Peyer's patch (tissue), 4 donors: ENCODE data around the gene AIMP1. TPM values are rescaled to one million over a fixed set of nuclear protein-coding genes. Genes with fewer than 3 reads are reported as not detected.

Experiments
- DNase-seq, 3 donors: peaks; one replicate each; pipeline ENCODE4 v3.0.0-alpha.2; 2017 to 2019
- H3K27ac ChIP-seq, 4 donors: fragments of 200-600 bp; sonication (generic); one replicate each; pipeline ENCODE4 v1.5.1; 2016 to 2019
- H3K27me3 ChIP-seq, 2 donors: fragments of 200-600 bp; sonication (generic); one replicate each; pipeline ENCODE4 v1.5.1; 2019
- H3K36me3 ChIP-seq, 3 donors: fragments of 200-600 bp; sonication (generic); one replicate each; pipeline ENCODE4 v1.5.1; 2016 to 2019
- H3K4me1 ChIP-seq, 4 donors: fragments of 200-600 bp; sonication (generic); one replicate each; pipeline ENCODE4 v1.5.1; 2016 to 2019
- H3K4me3 ChIP-seq, 4 donors: fragments of 200-600 bp; sonication (generic); 1 replicate in 3 of 4; 2 replicates in 1 of 4; pipeline ENCODE4 v1.5.1; 2016 to 2019; ENCODE audit warnings: mild to moderate bottlenecking in 1 of 4
- H3K9me3 ChIP-seq, 4 donors: fragments of 200-600 bp; sonication (generic); one replicate each; pipeline ENCODE4 v1.5.1; 2016 to 2019; ENCODE audit warnings: mild to moderate bottlenecking in 1 of 4
- CTCF ChIP-seq, 6 experiments: fragments of 450-650 bp in 4 of 6; fragments of 200-600 bp in 2 of 6; sonication (generic) in 1 of 6; IDR thresholded peaks; one replicate each; pipeline ENCODE4 v1.5.1; 2017 to 2019; ENCODE audit warnings: antibody characterized with exemption in 6 of 6, mild to moderate bottlenecking in 3 of 6, moderate library complexity in 1 of 6
- POLR2A ChIP-seq, 2 donors: fragments of 450-650 bp; IDR thresholded peaks; one replicate each; pipeline ENCODE4 v1.5.1; 2017; ENCODE audit warnings: antibody characterized with exemption in 2 of 2, mild to moderate bottlenecking in 2 of 2, moderate library complexity in 2 of 2
- total RNA-seq, 4 donors: library from RNA; depleted of rRNA; stranded (reverse); fragments of >200 nt; gene quantifications; one replicate each; pipeline ENCODE4 v1.1.0, GENCODE V29; 2016

AIMP1 gene
- total RNA-seq, 4 donors from 2014 or later, result 18.3 to 40.4 (median 19.5) TPM

- no peak overlapping the region for H3K27ac ChIP-seq
- no peaks in the 10 kb centered on the region for H3K9me3 ChIP-seq
- peaks cover 0 to 56% (median 3%) of the 10 kb centered on the region in 3 donors for H3K36me3 ChIP-seq
- H3K27me3 ChIP-seq, result no peaks in the 10 kb centered on the region
- no peak overlapping the region for H3K4me3 ChIP-seq
- no peaks in the 10 kb centered on the region for H3K4me1 ChIP-seq
- TF ChIP-seq POLR2A (IDR thresholded peaks at IDR 0.05), result no peak
- no peak for DNase-seq
Observed at GRCh38 chr4:106339431-106339830, 23.1 kb downstream of the AIMP1 start.

GRCh38 chr4:106340774-106341173, 24.4 kb downstream of the AIMP1 start:
- no peaks in the 10 kb centered on the region for H3K9me3 ChIP-seq
- H3K27me3 ChIP-seq, result no peaks in the 10 kb centered on the region
- no peak for DNase-seq
- no peaks in the 10 kb centered on the region for H3K4me1 ChIP-seq
- TF ChIP-seq POLR2A (IDR thresholded peaks at IDR 0.05), result no peak
- no peak for TF ChIP-seq CTCF (IDR thresholded peaks at IDR 0.05)
- H3K36me3 ChIP-seq, result peaks cover 0 to 44% (median 3%) of the 10 kb centered on the region in 3 donors
- no peak overlapping the region for H3K27ac ChIP-seq
- H3K4me3 ChIP-seq, result no peak overlapping the region

GRCh38 chr4:106343865-106344646, 27.7 kb downstream of the AIMP1 start:
- Histone ChIP-seq H3K4me3 (no peak overlapping the region), H3K36me3 (peaks cover 0 to 42% (median 0%) of the 10 kb centered on the region in 3 donors)

GRCh38 chr4:106344647-106344970, 28.3 kb downstream of the AIMP1 start:
- TF ChIP-seq POLR2A (IDR thresholded peaks at IDR 0.05) (no peak), CTCF (IDR thresholded peaks at IDR 0.05) (no peak)
- no peak for DNase-seq
- H3K9me3 ChIP-seq, result no peaks in the 10 kb centered on the region
- H3K27me3 ChIP-seq, result no peaks in the 10 kb centered on the region
- no peak overlapping the region for H3K4me3 ChIP-seq
- H3K4me1 ChIP-seq, result no peaks in the 10 kb centered on the region
- H3K27ac ChIP-seq, result no peak overlapping the region
- H3K36me3 ChIP-seq, result peaks cover 0 to 43% (median 0%) of the 10 kb centered on the region in 3 donors

More at GRCh38 chr4:106343865-106344646, 27.7 kb downstream of the AIMP1 start:
- H3K27ac ChIP-seq, result no peak overlapping the region
- H3K9me3 ChIP-seq, result no peaks in the 10 kb centered on the region
- DNase-seq, result no peak
- no peaks in the 10 kb centered on the region for H3K27me3 ChIP-seq
- no peaks in the 10 kb centered on the region for H3K4me1 ChIP-seq
- no peak for TF ChIP-seq POLR2A (IDR thresholded peaks at IDR 0.05)
- TF ChIP-seq CTCF (IDR thresholded peaks at IDR 0.05), result no peak

GRCh38 chr4:106347167-106347566, 30.8 kb downstream of the AIMP1 start:
- Histone ChIP-seq H3K36me3 (peaks cover 0 to 32% (median 0%) of the 10 kb centered on the region in 3 donors), H3K9me3 (no peaks in the 10 kb centered on the region), H3K27me3 (no peaks in the 10 kb centered on the region), H3K4me1 (no peaks in the 10 kb centered on the region), H3K27ac (no peak overlapping the region), H3K4me3 (no peak overlapping the region)
- no peak for DNase-seq
- TF ChIP-seq POLR2A (IDR thresholded peaks at IDR 0.05), result no peak
- TF ChIP-seq CTCF (IDR thresholded peaks at IDR 0.05), result no peak

- Histone ChIP-seq H3K36me3 (peaks cover 0 to 37% (median 0%) of the 10 kb centered on the region in 3 donors), H3K9me3 (no peaks in the 10 kb centered on the region), H3K4me1 (no peaks in the 10 kb centered on the region), H3K4me3 (no peak overlapping the region), H3K27me3 (no peaks in the 10 kb centered on the region), H3K27ac (no peak overlapping the region)
- no peak for TF ChIP-seq POLR2A (IDR thresholded peaks at IDR 0.05)
- no peak for TF ChIP-seq CTCF (IDR thresholded peaks at IDR 0.05)
- DNase-seq, result no peak
Observed at GRCh38 chr4:106351016-106351415, 34.7 kb downstream of the AIMP1 start.
